Stimulated activated CD8-positive, alpha-beta memory T cell treated with anti-CD3 and anti-CD28 coated beads, Interleukin-15, amount 100 ng/mL, for 1 hour (primary cell): ENCODE data around the gene MSI2.
A peak's percentile ranks its signal among the peaks of the same experiment; 100 is the strongest.
"Not testable (repeated sequence)": the region's sequence is repeated elsewhere in the genome, so short reads cannot be mapped to it uniquely, and the experiment has no call there.

Source experiments
- DNase-seq: peaks from one replicate; pipeline ENCODE4 v3.0.0-alpha.2; 2020; ENCODE audit warnings: low read depth

MSI2 gene

DNA sequence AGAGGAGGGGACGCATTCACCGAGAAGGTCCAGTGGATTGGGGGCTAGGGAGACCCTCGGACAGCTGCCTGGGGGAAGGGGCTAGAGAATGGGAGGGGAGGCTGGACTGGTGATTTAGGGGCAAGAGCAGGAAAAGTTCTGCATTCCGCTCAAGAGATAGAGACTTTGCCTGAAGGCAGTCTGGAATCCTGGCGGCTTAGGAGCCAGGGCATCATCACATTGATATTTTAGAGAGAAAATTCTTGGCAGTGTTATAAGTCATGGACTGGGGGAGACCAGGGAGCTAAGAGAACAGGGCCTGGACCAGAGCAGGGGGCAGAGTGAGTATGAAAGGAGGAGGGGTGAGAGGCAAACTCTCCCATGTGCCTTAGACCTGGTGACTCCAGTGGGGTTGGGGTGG is 35.8 kb downstream of the MSI2 start:
- DNase-seq = no peak

DNA sequence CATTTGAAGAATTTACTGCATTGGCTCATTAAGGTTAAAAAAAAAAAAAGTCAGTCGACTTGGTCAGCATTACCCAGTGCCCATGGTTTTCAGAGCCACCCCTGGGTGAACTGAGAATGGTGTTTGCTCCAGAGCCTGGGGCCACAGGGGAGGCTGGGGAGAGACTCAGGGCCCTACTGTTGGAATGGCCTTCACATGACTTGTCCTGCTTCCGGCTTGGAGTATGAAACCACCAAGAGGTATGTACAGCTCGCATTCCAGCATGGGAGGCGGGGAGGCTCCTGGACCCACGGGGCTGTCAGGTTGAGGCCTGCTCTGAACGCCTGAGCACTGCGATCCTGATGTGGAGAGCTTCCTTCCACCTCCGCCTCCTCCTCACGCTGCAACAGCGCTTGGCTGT is 36.8 kb downstream of the MSI2 start:
- no peak for DNase-seq

DNA sequence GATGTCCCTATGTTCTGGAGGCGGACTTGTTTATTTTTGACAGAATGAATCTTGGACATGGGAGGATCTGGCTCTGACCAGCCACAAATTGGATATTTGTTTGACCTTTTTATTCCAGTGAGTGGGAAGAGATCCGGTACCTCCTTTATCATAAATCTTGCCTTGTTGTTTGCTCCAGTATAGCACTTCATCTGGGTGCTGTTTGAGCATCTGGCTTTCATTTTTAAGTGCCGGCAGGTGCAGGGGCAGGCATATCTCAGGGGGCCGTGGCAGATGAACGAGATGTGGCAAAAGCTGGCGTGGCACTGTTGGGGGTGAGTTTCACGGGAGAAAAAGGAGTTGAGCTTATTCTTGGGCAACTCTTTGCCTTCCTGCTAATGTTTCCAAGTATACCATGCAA is 37.8 kb downstream of the MSI2 start:
- DNase-seq = no peak

DNA sequence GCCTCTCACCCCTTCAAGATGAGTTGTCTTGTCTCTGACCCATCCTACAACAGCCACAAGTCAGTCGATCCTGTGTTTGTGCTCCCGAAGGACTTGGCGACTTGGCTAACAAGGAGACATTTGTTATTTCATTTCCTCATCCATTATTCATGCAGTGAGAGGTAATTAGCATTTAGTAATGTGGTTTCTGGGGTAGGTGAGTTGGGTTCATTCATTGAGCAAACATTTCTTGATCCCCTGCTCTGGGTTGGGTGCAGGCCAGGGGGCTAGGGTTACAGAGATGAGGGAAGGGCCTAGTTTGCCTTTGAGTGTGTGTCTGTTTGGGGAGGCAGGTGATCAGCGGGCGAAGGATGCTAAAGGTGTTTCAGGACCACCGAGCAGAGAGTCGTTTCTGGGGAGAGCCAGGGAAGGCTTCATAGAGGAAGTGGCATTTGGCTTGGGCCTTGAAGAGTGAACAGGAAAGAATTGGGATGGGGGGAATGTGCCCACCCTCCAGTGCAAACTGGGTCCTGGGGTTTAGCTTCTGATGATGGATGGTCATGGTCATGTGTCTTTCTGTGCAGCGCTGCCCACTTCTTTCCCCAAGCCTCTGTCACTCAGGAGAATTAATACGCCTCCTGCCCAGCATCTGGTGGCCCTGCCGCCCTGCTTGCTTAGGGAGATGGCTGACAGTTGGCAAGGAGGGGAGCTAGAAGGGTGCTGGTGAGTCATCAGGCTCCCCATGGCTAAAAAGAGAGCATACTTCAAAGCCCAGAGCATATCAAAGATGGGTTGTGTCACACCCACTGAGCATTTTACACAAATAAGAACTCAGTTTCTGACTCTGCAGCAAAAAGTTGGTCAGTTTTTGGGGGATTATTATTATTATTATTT is 38.5 kb downstream of the MSI2 start:
- DNase-seq = peak; percentile 8

DNA sequence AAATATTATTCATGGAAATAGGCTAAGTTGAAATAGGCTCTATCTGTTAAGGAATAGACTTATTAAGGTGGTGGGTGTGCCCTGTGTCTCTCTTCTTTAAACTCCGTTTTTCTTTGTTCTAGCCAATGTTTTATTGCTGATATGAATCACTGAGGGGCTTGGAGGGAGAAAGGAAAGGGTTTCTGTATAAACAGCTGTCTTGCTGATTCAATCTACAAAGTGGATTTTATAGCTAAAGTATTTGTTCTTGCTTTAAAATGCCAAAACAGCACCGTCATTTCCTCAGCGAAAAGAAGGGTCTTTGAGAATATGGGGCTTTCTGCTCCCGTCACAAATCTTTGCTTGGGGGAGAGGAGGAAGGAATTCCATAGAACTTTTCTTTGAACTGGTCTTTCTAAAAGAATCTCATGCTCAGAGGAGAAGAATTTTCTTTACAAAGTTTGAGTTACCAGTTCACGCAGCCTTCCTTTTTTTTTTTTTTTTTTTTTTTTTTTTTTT is 39.3 kb downstream of the MSI2 start:
- DNase-seq = no peak

DNA sequence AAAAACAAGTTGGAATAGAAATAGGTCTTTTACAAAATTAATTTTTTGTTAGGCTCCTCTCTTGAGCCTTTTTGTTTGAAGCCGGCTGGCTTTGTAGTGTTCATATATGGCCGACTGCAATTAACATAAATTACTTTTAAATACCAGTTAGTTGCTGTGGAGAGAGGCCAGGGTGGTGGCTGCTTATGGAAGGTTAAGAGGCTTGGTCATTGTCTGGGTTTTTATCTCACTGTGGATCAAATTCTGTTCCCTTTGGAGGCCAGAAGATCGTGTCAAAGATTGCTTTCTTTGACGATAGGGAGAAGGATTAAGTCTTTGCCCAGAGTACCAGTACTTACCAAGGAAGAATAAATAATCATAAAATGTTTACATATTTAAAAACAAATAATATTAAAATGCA is 39.9 kb downstream of the MSI2 start:
- DNase-seq = no peak

DNA sequence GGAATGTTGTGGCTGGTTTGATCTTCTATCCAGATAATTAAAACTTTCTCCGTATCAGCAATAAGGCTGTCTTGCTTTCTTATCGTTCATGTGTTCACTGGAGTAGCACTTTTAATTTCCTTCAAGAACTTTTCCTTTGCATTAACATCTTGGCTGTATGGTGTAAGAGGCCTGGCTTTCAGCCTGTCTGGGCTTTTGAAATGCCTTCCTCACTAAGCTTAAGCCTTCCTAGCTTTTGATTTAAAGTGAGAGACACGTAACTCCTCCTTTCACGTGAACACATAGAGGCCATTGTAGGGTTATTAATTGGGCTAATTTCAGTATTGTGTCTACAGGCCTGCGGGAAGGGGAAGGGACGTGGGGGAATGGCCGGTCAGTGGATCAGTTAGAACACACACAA is 42.9 kb downstream of the MSI2 start:
- DNase-seq = no peak

DNA sequence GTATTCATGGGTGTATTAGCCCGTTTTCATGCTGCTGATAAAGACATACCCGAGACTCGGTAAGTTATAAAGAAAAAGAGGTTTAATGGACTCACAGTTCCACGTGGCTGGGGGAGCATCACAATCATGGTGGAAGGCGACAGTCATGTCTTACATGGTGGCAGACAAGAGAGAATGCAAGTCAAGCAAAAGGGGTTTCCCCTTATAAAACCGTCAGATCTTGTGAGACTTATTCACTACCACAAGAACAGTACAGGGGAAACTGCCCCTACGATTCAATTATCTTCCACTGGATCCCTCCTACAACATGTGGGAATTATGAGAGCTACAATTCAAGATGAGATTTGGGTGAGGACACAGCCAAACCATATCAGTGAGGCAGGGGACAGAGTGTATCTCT is 44.3 kb downstream of the MSI2 start:
- DNase-seq = not testable (repeated sequence)

DNA sequence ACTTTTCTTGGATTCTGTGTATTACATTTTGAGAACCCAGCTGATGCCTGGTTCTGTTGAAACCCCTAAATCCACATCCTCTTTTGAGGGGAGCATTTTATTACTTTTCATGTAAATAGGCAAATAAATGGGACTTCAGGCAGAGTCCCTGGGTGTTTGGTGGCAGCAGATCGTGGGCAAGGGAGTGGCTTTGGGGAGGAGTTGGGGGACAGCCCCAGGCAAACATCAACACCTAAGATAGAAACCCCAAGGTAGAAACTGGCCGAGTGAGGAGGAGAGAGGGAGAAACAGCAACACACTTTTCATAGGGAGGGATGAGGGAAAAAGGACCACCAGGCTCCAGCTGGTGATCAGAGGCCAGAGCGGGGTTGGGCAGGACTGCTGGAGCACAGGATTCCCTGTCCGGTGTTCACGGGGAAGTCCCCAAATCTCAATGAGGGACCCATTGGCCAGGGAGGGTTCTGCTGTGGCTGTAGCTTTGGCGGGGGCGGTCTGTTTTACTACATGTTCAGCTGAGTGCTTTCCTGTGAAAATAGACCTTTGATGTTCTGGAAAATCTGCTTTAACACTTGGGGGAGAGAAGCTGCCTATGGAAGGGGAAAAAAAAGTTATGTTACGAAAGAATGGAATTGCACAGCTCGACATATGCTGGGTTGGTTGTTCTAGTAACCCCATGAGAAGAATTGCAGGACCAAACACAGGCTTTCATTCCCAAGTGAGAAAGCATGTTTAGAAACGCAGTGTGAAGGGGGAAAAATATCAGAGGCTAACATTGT is 46.6 kb downstream of the MSI2 start:
- DNase-seq = no peak

DNA sequence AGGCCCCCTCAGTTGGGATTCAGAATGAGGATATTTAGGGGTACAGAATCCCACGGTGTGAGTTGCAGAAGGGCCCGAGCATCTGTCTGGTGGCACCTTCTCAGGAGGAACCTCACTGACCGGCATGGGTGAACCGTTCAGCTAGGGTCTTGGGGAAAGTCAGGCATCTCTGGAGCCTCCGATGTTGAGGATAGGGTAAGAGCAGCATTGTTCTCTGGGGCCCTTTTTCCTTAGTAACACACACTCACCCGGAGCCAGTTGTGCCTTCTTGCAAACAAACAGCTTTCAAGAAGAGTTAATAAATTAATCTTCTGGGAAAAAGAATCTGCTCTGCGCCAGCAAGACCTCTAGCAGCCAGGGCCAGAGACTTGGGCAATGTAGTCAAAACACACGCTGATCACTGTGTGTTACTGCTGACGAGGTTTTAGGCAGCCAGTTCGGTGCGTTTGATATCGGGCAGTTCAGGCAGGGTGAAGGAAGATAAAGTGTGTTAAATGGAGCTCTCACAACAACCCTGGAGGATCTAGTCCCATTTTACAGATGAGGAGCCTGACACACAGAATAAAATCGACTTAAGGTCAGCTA is 48.9 kb downstream of the MSI2 start:
- DNase-seq = no peak

DNA sequence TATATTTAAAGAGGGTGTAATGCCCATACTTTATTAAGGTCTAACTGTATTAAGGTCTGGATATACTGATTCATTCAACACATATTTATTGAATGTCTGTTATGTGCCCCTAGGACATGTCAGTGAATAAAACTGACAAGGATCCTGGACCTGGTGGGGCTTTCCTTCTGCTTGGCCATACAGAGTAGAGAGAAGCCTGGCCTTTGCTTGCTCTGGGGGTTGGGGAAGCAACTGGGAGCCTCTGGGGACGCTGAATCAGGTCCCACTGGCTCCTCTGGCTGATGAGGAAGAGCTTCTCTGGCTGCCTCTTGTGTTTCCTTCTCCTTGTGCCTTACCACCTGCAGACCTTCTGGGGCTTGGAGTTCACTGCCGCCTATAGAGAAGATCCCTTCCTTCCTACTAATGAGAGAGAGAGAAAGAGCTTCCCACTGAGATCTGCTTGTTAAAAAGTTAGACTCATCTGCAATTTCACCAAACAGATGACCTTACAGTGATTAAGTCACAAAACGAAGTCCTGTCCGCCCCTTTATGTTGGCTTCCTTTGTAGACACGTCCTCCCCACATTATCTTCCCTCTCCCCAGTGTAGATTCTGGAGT is 49.7 kb downstream of the MSI2 start:
- no peak for DNase-seq

DNA sequence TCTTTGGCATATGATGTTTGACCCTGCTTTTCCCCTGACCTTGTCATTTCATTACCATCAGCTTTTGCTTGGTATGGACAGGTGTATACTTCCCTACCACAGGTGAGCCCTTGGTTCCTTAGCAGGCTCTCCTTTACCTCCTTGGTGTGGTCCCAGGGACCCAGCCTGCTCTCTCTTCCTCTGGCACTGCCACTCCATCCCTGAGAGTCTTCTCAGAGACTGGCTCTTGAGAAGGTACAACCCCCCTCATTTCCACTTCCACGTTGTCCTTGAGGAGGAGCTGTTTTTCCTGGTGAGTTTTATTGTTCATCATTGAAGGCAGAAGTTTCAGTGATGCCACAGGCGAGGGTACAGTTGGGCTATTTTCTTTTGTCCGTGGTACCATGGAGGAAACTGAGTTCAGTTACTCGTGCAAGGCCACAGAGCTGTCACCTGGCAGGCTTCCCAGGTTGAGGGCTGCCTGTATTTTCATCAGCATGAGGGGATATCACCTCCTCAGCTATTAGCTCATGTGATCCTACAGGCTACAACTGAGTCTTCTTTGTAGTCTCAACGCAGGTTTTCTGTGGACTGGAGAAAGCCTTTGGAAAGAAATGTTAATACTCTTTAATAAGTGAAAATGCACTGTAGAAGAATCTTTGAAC is 52.3 kb downstream of the MSI2 start:
- no peak for DNase-seq

DNA sequence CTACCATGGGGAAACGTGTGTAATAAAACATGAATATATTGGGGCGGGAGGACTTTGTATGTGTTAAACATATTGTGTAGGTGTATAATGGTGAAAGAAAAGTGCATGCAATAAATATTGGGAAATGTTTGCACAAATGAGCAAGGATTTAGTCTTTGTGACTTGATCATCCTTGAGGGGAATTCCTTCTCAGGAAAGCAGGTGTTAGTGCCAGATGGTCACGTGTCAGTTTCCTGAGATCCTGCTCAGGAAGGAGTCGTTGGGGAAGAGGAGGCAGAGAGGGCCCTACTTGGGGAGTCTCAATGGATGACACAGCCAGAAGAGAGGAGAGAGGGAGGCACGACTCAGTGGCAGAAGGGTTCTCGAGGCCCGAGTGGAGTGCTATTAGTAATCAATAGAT is 53.2 kb downstream of the MSI2 start:
- DNase-seq = no peak

DNA sequence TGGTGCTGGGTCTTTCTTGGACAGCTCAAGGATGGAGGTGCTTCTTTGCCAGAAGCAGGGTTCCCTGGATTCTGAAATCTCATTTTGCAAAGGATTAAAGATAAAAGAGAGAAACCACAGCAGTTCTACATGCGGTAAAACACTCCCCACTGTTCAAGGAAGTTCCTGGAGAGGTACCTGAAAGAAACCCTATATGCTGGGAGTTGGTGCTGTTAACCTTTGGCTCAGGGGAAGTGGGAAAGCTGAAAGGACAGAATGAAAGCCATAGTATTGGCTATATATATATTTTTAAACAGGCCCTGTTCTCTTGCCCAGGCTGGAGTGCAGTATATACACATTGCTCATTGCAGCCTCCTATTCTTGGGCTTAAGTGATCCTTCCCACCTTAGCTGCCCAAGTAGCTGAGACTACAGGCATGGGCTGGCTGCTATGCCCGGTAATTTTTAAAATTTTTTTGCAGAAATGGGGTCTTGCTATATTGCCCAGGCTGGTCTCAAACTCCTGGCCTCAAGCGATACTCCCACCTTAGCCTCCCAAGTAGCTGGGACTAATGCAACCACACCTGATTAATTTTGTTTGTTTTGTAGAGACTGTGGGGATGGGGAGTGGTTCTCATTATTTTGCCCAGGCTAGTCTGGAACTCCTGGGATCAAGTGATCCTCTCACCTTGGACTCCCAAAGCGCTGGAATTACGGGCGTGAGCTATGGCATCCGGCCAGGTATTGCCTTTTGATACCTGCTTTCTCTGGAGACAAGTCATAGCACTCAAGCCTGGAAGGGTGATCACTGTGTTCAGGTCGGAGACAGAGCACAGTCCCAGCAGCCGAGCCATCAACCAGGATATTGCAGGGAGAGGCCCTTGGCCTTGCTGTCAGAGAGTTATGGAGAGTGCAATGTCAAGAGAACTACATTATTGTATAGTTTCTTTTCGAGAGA is 55.2 kb downstream of the MSI2 start:
- DNase-seq = no peak

DNA sequence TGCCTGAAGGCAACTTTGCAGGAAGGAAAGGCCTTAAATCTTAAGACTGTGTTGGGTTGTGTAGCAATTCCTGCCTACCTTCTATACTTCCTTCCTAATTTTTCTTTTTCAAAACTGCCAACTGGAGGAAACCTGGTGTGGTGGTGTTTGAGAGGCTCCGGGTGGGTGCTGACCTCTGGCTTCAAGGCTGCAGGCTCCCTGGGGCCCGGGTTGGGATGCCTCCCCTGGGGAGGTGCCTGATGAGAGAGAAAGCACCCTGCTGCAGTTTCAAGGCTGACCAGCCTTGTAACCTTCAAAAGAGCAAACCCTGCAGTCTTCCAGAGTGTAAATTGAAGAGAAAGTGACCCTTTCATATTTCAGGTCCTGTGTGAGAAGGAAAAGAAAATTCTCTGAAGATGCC is 55.9 kb downstream of the MSI2 start:
- DNase-seq = no peak

DNA sequence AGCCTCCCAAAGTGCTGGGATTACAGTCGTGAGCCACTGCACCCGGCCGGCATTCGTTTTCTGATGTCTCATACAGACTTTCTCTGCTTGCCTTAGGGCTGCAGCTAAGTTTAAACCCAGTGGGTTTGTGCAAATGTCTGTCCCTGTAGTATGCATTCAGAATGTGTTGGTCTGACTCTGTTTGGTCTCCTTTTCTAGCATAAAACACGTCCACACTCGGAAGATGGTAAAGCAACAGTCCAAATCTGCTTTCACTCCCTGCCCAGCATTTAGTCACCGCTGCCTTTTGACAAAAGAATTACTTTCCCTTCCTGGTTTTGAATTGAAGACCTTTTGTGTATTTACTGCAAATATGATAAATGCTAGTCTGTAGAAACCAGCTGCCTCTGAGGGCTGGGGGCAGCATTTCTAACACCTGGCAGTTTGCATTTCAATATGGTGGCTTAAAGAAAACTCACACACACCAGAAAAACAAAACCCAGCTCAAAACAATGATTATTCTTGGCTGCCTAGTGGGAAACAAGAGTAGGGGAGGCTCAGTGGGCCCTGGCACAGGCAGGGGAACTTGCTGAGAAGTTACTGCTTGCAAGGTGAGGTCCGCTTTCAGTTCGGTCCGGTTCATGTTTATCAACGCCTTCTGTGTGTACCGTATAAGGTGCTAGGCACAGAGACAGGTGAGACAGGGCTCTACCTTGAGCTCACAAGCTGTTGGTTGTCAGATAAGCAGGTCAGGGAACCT is 56.9 kb downstream of the MSI2 start:
- no peak for DNase-seq

DNA sequence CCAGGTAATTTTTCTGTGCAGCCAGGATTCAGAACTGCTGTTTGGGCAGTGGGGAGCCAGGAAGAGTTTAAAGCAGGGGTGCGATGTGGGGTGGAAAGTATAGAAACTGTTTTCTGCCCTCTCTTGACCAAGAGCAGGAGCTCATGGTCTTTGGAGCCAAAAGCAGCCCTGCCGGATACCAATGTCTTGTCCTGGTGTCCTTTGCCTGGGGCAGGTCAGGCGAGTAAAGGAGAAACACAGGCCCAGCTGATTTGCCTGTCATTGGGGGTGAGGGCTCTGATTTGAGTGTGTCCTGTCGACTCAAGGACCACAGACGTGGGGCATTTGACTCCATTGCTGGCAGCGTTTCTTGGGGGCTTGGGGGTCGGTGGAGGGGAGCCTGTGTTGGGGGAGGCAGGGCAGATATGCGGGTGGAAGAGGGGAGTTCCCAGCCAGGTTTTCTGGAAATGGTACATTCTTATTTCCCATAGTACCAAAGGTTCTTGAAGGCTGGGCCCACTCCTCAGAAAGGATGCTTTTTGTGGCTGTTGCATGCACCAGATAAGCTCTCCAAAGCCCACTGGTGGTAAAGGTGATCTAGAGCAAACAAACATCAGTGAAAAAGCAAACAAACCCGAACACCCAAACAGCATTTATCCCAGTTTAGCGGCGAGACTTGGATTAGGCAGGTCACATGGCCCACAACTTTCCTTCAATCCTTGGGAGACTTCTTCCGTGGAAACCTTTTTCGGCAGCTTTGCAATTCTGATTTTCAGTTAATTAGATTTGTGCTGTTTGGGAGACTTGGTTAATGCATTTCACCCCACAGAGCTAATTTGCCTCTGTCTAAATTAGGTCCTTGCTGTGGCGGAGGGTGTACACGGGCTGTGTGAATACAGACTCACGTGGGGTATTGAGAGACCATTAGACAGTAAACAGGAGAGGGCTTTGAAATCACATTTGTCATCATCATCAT is 59.0 kb downstream of the MSI2 start:
- DNase-seq = no peak

DNA sequence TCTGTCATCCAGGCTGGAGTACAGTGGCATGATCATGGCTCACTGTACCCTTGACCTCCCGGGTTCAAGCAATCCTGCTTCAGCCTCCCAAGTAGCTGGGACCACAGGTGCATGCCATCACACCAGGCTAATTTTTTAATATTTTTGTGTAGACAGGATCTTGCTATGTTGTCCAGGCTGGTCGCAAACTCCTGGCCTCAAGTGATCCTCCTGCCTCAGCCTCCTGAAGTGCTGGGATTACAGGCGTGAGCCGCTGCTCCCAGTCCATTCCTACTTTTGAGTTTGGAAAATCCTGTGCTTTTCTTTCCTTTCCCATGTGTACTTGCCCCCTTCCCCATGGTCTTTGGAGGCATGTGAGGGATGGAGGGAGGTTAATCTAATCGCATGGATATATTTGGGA is 60.0 kb downstream of the MSI2 start:
- no peak for DNase-seq

DNA sequence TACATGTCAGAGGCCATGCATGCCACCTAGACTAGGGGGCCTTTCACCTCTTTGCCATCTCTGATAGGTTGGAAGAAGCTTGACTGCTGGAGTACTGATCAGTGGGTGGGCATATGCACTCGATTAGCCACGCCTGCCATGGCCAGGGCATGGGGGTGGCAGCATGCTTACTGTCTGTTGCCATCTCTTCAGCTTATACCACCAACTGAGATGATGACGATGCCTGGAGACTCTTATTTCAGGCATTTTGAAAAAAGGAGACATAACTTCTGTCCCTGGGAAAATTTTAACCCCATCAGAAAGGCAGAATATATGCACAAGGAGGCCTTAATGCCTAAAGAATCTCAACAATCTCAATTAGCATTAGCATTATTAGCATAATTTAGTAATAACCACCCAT is 60.8 kb downstream of the MSI2 start:
- DNase-seq = no peak
